Mesenchymal stem cell (in vitro differentiated cells and primary cell): ENCODE measurements around the gene ACER3.
"Not testable (repeated sequence)": the region's sequence is repeated elsewhere in the genome, so short reads cannot be mapped to it uniquely, and the experiment has no call there.

ENCODE experiments used
- DNase-seq: peaks from one replicate; pipeline ENCODE4 v3.0.0-alpha.2; 2013
- H2AFZ ChIP-seq: one replicate; pipeline ENCODE4 v1.6.1; 2013; ENCODE audit warnings: low read depth, mild to moderate bottlenecking, control low read depth, inconsistent platforms, low read length, moderate library complexity
- H2AK5ac ChIP-seq: 2 replicates; pipeline ENCODE4 v1.6.1; 2013; ENCODE audit warnings: low read length, moderate library complexity, mild to moderate bottlenecking, inconsistent platforms; ENCODE audit not compliant: severe bottlenecking
- H2BK120ac ChIP-seq: one replicate; pipeline ENCODE4 v1.6.1; 2013; ENCODE audit warnings: low read depth, mild to moderate bottlenecking, inconsistent platforms, low read length, moderate library complexity
- H2BK12ac ChIP-seq, 2 experiments: one replicate each; pipeline ENCODE4 v1.6.1; 2013; ENCODE audit warnings: inconsistent platforms in 2 of 2, low read length in 2 of 2, mild to moderate bottlenecking in 2 of 2, moderate library complexity in 2 of 2, control low read depth in 1 of 2
- H2BK15ac ChIP-seq: one replicate; pipeline ENCODE4 v1.6.1; 2013; ENCODE audit warnings: mild to moderate bottlenecking, low read depth, inconsistent platforms; ENCODE audit not compliant: poor library complexity, severe bottlenecking
- H2BK5ac ChIP-seq: 2 replicates; pipeline ENCODE4 v1.6.1; 2013; ENCODE audit warnings: low read depth, mild to moderate bottlenecking, low read length, control low read depth, inconsistent platforms; ENCODE audit not compliant: poor library complexity, severe bottlenecking
- H3K14ac ChIP-seq, 2 experiments: one replicate each; pipeline ENCODE4 v1.6.1; 2013; ENCODE audit warnings: inconsistent platforms in 2 of 2, low read length in 2 of 2, control low read depth in 1 of 2, mild to moderate bottlenecking in 1 of 2, moderate library complexity in 1 of 2
- H3K18ac ChIP-seq, 2 experiments: one replicate each; pipeline ENCODE4 v1.6.1; 2013; ENCODE audit warnings: inconsistent platforms in 2 of 2, low read length in 2 of 2, control low read depth in 1 of 2, low read depth in 1 of 2, mild to moderate bottlenecking in 1 of 2
- H3K23ac ChIP-seq, 2 experiments: one replicate each; pipeline ENCODE4 v1.6.1; 2013; ENCODE audit warnings: inconsistent platforms in 2 of 2, low read length in 2 of 2, mild to moderate bottlenecking in 2 of 2, moderate library complexity in 2 of 2, control low read depth in 1 of 2
- H3K27ac ChIP-seq: 2 replicates; pipeline ENCODE4 v1.5.1; 2013; ENCODE audit warnings: mild to moderate bottlenecking, moderate library complexity, low read length, control low read depth, inconsistent platforms; ENCODE audit not compliant: poor library complexity, severe bottlenecking
- H3K27me3 ChIP-seq, 2 experiments: 2 replicates each; pipeline versions ENCODE4 v1.6.1 to v1.7.0; 2013; ENCODE audit warnings: low read length in 2 of 2, mild to moderate bottlenecking in 2 of 2, moderate library complexity in 2 of 2, control low read depth in 1 of 2, inconsistent platforms in 1 of 2; ENCODE audit not compliant: control insufficient read depth in 1 of 2, insufficient read depth in 1 of 2
- H3K36me3 ChIP-seq, 2 experiments: 2 replicates each; pipeline versions ENCODE4 v1.6.1 to v1.7.0; 2013; ENCODE audit warnings: low read length in 2 of 2, control low read depth in 1 of 2, inconsistent platforms in 1 of 2, low read depth in 1 of 2, mild to moderate bottlenecking in 1 of 2; ENCODE audit not compliant: insufficient read depth in 2 of 2, control insufficient read depth in 1 of 2
- H3K4ac ChIP-seq, 2 experiments: one replicate each; pipeline ENCODE4 v1.6.1; 2013; ENCODE audit warnings: inconsistent platforms in 2 of 2, low read length in 2 of 2, mild to moderate bottlenecking in 2 of 2, moderate library complexity in 2 of 2, control low read depth in 1 of 2, low read depth in 1 of 2
- H3K4me1 ChIP-seq: 2 replicates; pipeline ENCODE4 v1.6.1; 2013; ENCODE audit warnings: low read depth, low read length, control low read depth; ENCODE audit not compliant: control insufficient read depth, insufficient read depth
- H3K4me2 ChIP-seq: 2 replicates; pipeline ENCODE4 v1.6.1; 2013; ENCODE audit warnings: low read length, mild to moderate bottlenecking, inconsistent platforms; ENCODE audit not compliant: poor library complexity, severe bottlenecking
- H3K4me3 ChIP-seq, 2 experiments: 2 replicates each; pipeline versions ENCODE4 v1.5.1 to v1.7.0; 2013; ENCODE audit warnings: low read length in 2 of 2, mild to moderate bottlenecking in 2 of 2, control low read depth in 1 of 2, low read depth in 1 of 2; ENCODE audit not compliant: insufficient read depth in 1 of 2
- H3K79me1 ChIP-seq: replicated peaks from 2 replicates; pipeline ENCODE4 v1.6.1; 2013; ENCODE audit warnings: mild to moderate bottlenecking, control low read depth, low read length, inconsistent platforms; ENCODE audit not compliant: poor library complexity, severe bottlenecking
- H3K9ac ChIP-seq: 2 replicates; pipeline ENCODE4 v1.7.0; 2013; ENCODE audit warnings: mild to moderate bottlenecking, low read length, moderate library complexity
- H3K9me3 ChIP-seq: 2 replicates; pipeline ENCODE4 v1.7.0; 2013; ENCODE audit warnings: mild to moderate bottlenecking, low read length; ENCODE audit not compliant: control insufficient read depth
- H4K8ac ChIP-seq: one replicate; pipeline ENCODE4 v1.6.1; 2013; ENCODE audit warnings: inconsistent platforms, mild to moderate bottlenecking, low read length, moderate library complexity
- H4K91ac ChIP-seq: one replicate; pipeline ENCODE4 v1.6.1; 2013; ENCODE audit warnings: mild to moderate bottlenecking, low read length, inconsistent platforms
- WGBS: methylation state at CpG from one replicate; pipeline ENCODE4 v1.1.7; 2013; ENCODE audit warnings: mixed read lengths; 5-methylcytosine and 5-hydroxymethylcytosine counted together

ACER3 gene

DNA sequence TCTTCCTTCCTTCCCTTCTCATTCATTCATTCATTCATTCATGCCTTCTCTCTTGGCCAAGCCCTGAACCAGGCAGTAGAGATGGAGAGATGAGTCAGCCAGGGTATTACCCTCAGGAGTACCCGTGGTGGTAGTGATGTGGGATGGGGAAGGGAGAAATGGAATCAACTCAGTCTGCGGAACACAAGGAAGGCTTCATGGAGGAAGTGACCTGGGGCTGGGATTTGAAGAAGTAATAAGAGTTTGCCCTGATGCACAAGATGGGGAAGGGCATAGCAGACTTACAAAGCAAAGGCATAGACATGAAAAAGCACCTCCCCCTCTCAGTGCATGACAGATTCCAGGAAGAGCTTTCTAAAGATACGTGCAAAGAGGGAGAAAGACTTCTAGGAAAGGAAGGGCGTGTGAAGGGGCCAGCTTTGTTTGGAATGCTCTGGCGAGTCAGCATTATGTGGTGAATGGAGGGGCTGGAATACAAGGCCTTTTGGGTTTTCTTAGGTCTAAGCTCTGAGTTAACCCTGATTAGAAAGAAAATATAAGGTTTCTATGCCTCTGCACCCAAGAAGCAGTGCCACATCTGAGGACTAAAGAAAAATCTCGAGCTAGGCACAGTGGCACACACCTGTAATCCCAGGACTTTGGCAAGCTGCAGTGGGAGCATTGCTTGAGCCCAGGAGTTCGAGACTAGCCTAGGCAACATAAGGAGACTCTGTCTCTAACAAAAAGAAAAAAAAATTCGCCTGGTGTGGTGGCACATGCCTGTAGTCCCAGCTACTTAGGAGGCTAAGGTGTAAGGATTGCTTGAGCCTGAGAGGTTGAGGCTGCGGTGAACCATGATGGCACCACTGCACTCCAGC lies 36.4 kb upstream of the ACER3 start:
- Histone ChIP-seq H2BK15ac (no peak overlapping the region), H2BK120ac (peak overlapping the region; percentile 2), H3K4ac (peak overlapping the region in 1 of 2 experiments; percentile 49), H3K4me1 (peaks cover 5% of the 10 kb centered on the region), H3K36me3 (no peaks in the 10 kb centered on the region), H3K9me3 (no peaks in the 10 kb centered on the region), H3K9ac (no peak overlapping the region), H3K27me3 (no peaks in the 10 kb centered on the region), H2BK12ac (peak overlapping the region in 1 of 2 experiments; percentile 55), H3K4me2 (no peak overlapping the region), H2BK5ac (no peak overlapping the region), H3K4me3 (peak overlapping the region in 1 of 2 experiments; percentile 20), H4K91ac (peak overlapping the region; percentile 73), H2AK5ac (peak overlapping the region; percentile 85), H3K14ac (peak overlapping the region in 1 of 2 experiments; percentile 32), H3K79me1 (no peaks in the 10 kb centered on the region), H4K8ac (peak overlapping the region; percentile 16), H2AFZ (peak overlapping the region; percentile 44), H3K23ac (no peak overlapping the region), H3K18ac (peak overlapping the region in 1 of 2 experiments; percentile 56), H3K27ac (no peak overlapping the region)
- 56% methylated on average over 9 of the region's 9 CpGs for WGBS
- peak; percentile 66 for DNase-seq

DNA sequence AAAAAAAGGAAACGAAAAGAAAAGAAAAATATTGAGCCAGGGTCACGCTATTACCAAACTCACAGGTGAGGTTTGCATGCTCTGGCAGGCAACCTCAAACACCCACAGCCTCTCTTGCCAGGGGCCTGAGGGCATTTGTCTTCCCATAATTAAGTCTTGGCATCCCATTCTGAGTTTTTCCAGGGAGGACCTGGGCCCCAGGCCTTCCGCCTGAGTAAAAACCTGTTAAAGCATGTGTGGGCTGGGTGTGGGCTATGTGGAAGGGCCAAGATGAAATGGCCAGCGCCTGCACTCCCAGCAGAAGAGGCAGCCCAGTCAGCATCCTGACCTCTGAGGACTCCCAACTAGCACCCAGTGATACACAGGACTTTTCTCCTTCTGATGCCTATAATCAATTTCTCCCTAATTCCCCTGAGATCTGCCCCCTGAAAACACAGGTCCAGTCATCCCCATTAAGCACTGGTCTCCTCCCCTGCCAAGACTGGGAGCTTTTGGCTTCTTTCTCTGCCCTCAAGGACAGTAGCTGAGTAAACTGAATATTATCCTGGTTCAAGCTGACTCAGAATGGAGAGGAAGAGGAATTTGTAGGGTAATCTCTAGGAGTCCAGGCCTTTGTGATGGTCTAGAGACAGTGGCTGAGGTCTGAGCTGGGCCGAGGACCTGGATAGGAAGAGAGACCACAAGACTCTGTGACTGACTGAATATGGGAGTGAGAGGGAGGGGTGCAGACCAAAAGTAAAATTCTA lies 35.6 kb upstream of the ACER3 start:
- Histone ChIP-seq H3K27me3 (no peaks in the 10 kb centered on the region), H3K27ac (no peak overlapping the region), H2BK120ac (peak overlapping the region; percentile 57), H2BK15ac (peak overlapping the region; percentile 73), H3K23ac (no peak overlapping the region), H3K4ac (no peak overlapping the region), H3K18ac (peak overlapping the region in 1 of 2 experiments; percentile 34), H3K4me3 (no peak overlapping the region), H3K4me2 (no peak overlapping the region), H4K91ac (no peak overlapping the region), H3K9ac (peak overlapping the region; percentile 26), H3K36me3 (no peaks in the 10 kb centered on the region), H2AFZ (peak overlapping the region; percentile 31), H2AK5ac (no peak overlapping the region), H4K8ac (no peak overlapping the region), H2BK12ac (peak overlapping the region; percentile 2 to 85), H3K14ac (no peak overlapping the region), H3K9me3 (no peaks in the 10 kb centered on the region), H3K79me1 (no peaks in the 10 kb centered on the region), H2BK5ac (no peak overlapping the region), H3K4me1 (peaks cover 5% of the 10 kb centered on the region)
- DNase-seq = no peak
- 81% methylated on average over 5 of the region's 5 CpGs for WGBS

GRCh38 chr11:76825726-76826396 lies 34.9 kb upstream of the ACER3 start:
- no peak overlapping the region for H2AK5ac ChIP-seq
- no peak overlapping the region for H4K91ac ChIP-seq
- H3K4me3 ChIP-seq = no peak overlapping the region
- H3K79me1 ChIP-seq = no peaks in the 10 kb centered on the region
- H3K23ac ChIP-seq = no peak overlapping the region
- peak overlapping the region in 1 of 2 experiments; percentile 34 for H3K18ac ChIP-seq
- H3K27ac ChIP-seq = no peak overlapping the region
- H3K27me3 ChIP-seq = no peaks in the 10 kb centered on the region
- H3K9me3 ChIP-seq = no peaks in the 10 kb centered on the region
- H2BK120ac ChIP-seq = no peak overlapping the region
- H3K14ac ChIP-seq = no peak overlapping the region
- no peak overlapping the region for H2BK5ac ChIP-seq
- H2BK12ac ChIP-seq = no peak overlapping the region
- no peaks in the 10 kb centered on the region for H3K36me3 ChIP-seq
- no peak overlapping the region for H4K8ac ChIP-seq
- no peak for DNase-seq
- H3K4me1 ChIP-seq = peaks cover 5% of the 10 kb centered on the region
- H2AFZ ChIP-seq = no peak overlapping the region
- H3K4ac ChIP-seq = no peak overlapping the region
- peak overlapping the region; percentile 26 for H3K9ac ChIP-seq
- 100% methylated on average over 1 of the region's 1 CpG for WGBS
- no peak overlapping the region for H3K4me2 ChIP-seq
- no peak overlapping the region for H2BK15ac ChIP-seq

- H3K23ac ChIP-seq, H3K18ac ChIP-seq, H4K8ac ChIP-seq, H3K14ac ChIP-seq, H2BK12ac ChIP-seq, H3K79me1 ChIP-seq, H3K9me3 ChIP-seq, H4K91ac ChIP-seq, H3K27me3 ChIP-seq, H2AFZ ChIP-seq, H3K36me3 ChIP-seq, H2BK120ac ChIP-seq, H2AK5ac ChIP-seq, H3K4me3 ChIP-seq, DNase-seq, H3K27ac ChIP-seq, H3K4ac ChIP-seq, H3K9ac ChIP-seq, H3K4me1 ChIP-seq, H3K4me2 ChIP-seq, H2BK5ac ChIP-seq, H2BK15ac ChIP-seq: not testable (repeated sequence)
- WGBS = 100% methylated on average over 1 of the region's 3 CpGs
Observed at GRCh38 chr11:76826508-76826907, 34.2 kb upstream of the ACER3 start.
